ENCODE data around the gene PCDHA13.
"Not testable (repeated sequence)": the region's sequence is repeated elsewhere in the genome, so short reads cannot be mapped to it uniquely, and the experiment has no call there.

PCDHA13 gene

DNA sequence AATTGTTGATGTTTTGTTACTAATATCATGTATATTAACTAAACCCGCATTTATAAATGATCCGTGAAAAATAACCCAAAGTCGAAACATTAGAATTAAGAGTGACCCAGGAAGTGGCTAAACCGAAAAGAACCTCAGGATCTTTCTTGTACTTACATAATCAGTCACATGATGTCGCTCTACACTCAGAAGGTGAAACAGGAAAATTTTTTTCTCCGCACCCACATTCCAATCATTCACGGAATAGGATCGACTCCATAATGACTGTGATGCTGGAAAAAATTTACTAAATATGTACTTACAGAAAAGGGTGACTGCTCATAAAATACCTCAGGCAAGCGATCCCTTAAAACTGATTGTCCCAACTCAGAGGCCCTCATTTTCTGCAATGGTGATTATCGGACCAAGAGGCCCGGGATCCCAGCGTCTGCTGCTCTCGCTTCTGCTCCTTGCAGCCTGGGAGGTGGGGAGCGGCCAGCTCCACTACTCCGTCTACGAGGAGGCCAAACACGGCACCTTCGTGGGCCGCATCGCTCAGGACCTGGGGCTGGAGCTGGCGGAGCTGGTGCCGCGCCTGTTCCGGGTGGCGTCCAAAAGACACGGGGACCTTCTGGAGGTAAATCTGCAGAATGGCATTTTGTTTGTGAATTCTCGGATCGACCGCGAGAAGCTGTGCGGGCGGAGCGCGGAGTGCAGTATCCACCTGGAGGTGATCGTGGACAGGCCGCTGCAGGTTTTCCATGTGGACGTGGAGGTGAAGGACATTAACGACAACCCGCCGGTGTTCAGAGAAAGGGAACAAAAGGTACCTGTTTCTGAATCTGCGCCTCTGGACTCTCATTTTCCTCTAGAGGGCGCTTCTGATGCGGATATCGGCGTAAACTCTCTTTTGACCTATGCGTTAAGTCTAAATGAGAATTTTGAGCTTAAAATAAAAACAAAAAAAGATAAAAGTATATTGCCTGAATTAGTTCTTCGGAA, 6.5 kb upstream of the PCDHA13 start, which contains the start of gene PCDHA12:
Gene PCDHA12 (plus strand): TSS at position 224 of the 981 bp plus-strand sequence. CDS start 165 bp downstream, at position 389.
- H3K27ac ChIP-seq (ENCODE audit: low read depth, low read length) = no peak within 1 kb of the TSS
- H3K9ac ChIP-seq (ENCODE audit: low read depth in 1 of 2, low read length in 2 of 2) = no peak within 1 kb of the TSS
- no peaks in the 10 kb centered on the region for H3K4me1 ChIP-seq (ENCODE audit: control insufficient read depth in 1 of 2, insufficient read depth in 2 of 2, low read length in 2 of 2)
- no peaks in the 10 kb centered on the region for H3K36me3 ChIP-seq (ENCODE audit: control insufficient read depth in 1 of 2, insufficient read depth in 2 of 2, low read length in 2 of 2)
- H3K4me3 ChIP-seq (ENCODE audit: low read depth in 1 of 2, low read length in 2 of 2) = no peak within 1 kb of the TSS
- no peaks in the 10 kb centered on the region for H3K27me3 ChIP-seq (ENCODE audit: control insufficient read depth in 1 of 2, insufficient read depth in 2 of 2, low read length in 2 of 2)
- peaks cover 8 to 19% of the 10 kb centered on the region in 2 donors for H3K9me3 ChIP-seq (ENCODE audit: control insufficient read depth in 1 of 2, low read length in 2 of 2)

DNA sequence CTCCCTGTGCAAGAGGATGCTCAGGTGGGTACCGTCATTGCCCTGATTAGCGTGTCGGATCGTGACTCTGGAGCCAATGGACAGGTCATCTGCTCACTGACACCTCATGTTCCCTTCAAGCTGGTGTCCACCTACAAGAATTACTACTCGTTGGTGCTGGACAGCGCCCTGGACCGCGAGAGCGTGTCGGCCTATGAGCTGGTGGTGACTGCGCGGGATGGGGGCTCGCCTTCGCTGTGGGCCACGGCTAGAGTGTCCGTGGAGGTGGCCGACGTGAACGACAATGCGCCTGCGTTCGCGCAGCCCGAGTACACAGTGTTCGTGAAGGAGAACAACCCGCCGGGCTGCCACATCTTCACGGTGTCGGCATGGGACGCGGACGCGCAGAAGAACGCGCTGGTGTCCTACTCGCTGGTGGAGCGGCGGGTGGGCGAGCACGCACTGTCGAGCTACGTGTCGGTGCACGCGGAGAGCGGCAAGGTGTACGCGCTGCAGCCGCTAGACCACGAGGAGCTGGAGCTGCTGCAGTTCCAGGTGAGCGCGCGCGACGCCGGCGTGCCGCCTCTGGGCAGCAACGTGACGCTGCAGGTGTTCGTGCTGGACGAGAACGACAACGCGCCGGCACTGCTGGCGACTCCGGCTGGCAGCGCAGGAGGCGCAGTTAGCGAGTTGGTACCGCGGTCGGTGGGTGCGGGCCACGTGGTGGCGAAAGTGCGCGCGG, 5.2 kb upstream of the PCDHA13 start:
- peaks cover 8 to 17% of the 10 kb centered on the region in 2 donors for H3K9me3 ChIP-seq (ENCODE audit: control insufficient read depth in 1 of 2, low read length in 2 of 2)
- not testable (repeated sequence) for H3K4me1 ChIP-seq (ENCODE audit: control insufficient read depth in 1 of 2, insufficient read depth in 2 of 2, low read length in 2 of 2); H3K27ac ChIP-seq (ENCODE audit: low read depth, low read length); H3K4me3 ChIP-seq (ENCODE audit: low read depth in 1 of 2, low read length in 2 of 2); H3K36me3 ChIP-seq (ENCODE audit: control insufficient read depth in 1 of 2, insufficient read depth in 2 of 2, low read length in 2 of 2); H3K9ac ChIP-seq (ENCODE audit: low read depth in 1 of 2, low read length in 2 of 2); H3K27me3 ChIP-seq (ENCODE audit: control insufficient read depth in 1 of 2, insufficient read depth in 2 of 2, low read length in 2 of 2)

GRCh38 chr5:140877262-140877581, 4.7 kb upstream of the PCDHA13 start:
- H3K4me1 ChIP-seq (ENCODE audit: control insufficient read depth in 1 of 2, insufficient read depth in 2 of 2, low read length in 2 of 2) = no peaks in the 10 kb centered on the region
- peaks cover 8 to 22% of the 10 kb centered on the region in 2 donors for H3K9me3 ChIP-seq (ENCODE audit: control insufficient read depth in 1 of 2, low read length in 2 of 2)
- H3K27me3 ChIP-seq (ENCODE audit: control insufficient read depth in 1 of 2, insufficient read depth in 2 of 2, low read length in 2 of 2) = no peaks in the 10 kb centered on the region
- H3K9ac ChIP-seq (ENCODE audit: low read depth in 1 of 2, low read length in 2 of 2) = no peak overlapping the region
- no peaks in the 10 kb centered on the region for H3K36me3 ChIP-seq (ENCODE audit: control insufficient read depth in 1 of 2, insufficient read depth in 2 of 2, low read length in 2 of 2)
- H3K27ac ChIP-seq (ENCODE audit: low read depth, low read length) = no peak overlapping the region
- no peak overlapping the region for H3K4me3 ChIP-seq (ENCODE audit: low read depth in 1 of 2, low read length in 2 of 2)

DNA sequence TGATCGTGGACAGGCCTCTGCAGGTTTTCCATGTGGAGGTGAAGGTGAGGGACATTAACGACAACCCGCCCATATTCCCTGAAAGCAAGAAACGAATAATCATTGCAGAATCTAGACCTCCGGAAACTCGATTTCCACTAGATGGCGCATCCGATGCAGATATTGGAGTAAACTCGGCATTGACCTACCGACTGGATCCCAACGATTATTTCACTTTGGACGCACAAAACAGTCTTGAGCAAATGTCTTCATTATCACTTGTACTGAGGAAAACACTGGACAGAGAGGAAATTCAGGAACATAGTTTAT, 621 bp downstream of the PCDHA13 start:
- Histone ChIP-seq H3K4me1 (ENCODE audit: control insufficient read depth in 1 of 2, insufficient read depth in 2 of 2, low read length in 2 of 2) (no peaks in the 10 kb centered on the region), H3K4me3 (ENCODE audit: low read depth in 1 of 2, low read length in 2 of 2) (no peak overlapping the region), H3K36me3 (ENCODE audit: control insufficient read depth in 1 of 2, insufficient read depth in 2 of 2, low read length in 2 of 2) (no peaks in the 10 kb centered on the region), H3K9me3 (ENCODE audit: control insufficient read depth in 1 of 2, low read length in 2 of 2) (peaks cover 16 to 28% of the 10 kb centered on the region in 2 donors), H3K9ac (ENCODE audit: low read depth in 1 of 2, low read length in 2 of 2) (no peak overlapping the region), H3K27me3 (ENCODE audit: control insufficient read depth in 1 of 2, insufficient read depth in 2 of 2, low read length in 2 of 2) (no peaks in the 10 kb centered on the region), H3K27ac (ENCODE audit: low read depth, low read length) (no peak overlapping the region)

- Histone ChIP-seq H3K27ac (ENCODE audit: low read depth, low read length) (no peak overlapping the region), H3K4me1 (ENCODE audit: control insufficient read depth in 1 of 2, insufficient read depth in 2 of 2, low read length in 2 of 2) (no peaks in the 10 kb centered on the region), H3K36me3 (ENCODE audit: control insufficient read depth in 1 of 2, insufficient read depth in 2 of 2, low read length in 2 of 2) (no peaks in the 10 kb centered on the region), H3K9ac (ENCODE audit: low read depth in 1 of 2, low read length in 2 of 2) (no peak overlapping the region), H3K9me3 (ENCODE audit: control insufficient read depth in 1 of 2, low read length in 2 of 2) (peaks cover 16 to 30% of the 10 kb centered on the region in 2 donors), H3K4me3 (ENCODE audit: low read depth in 1 of 2, low read length in 2 of 2) (no peak overlapping the region), H3K27me3 (ENCODE audit: control insufficient read depth in 1 of 2, insufficient read depth in 2 of 2, low read length in 2 of 2) (no peaks in the 10 kb centered on the region)
Observed at GRCh38 chr5:140883373-140883772, 1.4 kb downstream of the PCDHA13 start.

DNA sequence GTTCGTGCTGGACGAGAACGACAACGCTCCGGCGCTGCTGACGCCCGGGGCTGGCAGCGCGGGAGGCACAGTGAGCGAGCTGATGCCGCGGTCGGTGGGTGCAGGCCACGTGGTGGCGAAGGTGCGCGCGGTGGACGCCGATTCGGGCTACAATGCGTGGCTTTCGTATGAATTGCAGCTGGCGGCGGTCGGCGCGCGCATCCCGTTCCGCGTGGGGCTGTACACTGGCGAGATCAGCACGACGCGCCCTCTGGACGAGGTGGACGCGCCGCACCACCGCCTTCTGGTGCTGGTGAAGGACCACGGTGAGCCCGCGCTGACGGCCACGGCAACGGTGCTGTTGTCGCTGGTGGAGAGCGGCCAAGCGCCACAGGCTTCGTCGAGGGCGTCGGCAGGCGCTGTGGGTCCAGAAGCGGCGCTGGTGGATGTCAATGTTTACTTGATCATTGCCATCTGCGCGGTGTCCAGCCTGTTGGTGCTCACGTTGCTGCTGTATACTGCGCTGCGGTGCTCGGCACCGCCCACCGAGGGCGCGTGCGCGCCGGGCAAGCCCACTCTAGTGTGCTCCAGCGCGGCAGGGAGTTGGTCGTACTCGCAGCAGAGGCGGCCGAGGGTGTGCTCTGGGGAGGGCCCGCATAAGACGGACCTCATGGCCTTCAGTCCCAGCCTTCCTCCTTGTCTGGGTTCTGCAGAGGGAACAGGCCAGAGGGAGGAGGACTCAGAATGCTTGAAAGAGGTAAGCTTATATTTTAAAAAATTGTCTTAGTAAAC, 2.2 kb downstream of the PCDHA13 start:
- Histone ChIP-seq H3K9me3 (ENCODE audit: control insufficient read depth in 1 of 2, low read length in 2 of 2) (peaks cover 16 to 30% of the 10 kb centered on the region in 2 donors), H3K36me3 (ENCODE audit: control insufficient read depth in 1 of 2, insufficient read depth in 2 of 2, low read length in 2 of 2) (no peaks in the 10 kb centered on the region), H3K9ac (ENCODE audit: low read depth in 1 of 2, low read length in 2 of 2) (no peak overlapping the region), H3K4me3 (ENCODE audit: low read depth in 1 of 2, low read length in 2 of 2) (no peak overlapping the region), H3K27ac (ENCODE audit: low read depth, low read length) (no peak overlapping the region), H3K4me1 (ENCODE audit: control insufficient read depth in 1 of 2, insufficient read depth in 2 of 2, low read length in 2 of 2) (no peaks in the 10 kb centered on the region), H3K27me3 (ENCODE audit: control insufficient read depth in 1 of 2, insufficient read depth in 2 of 2, low read length in 2 of 2) (no peaks in the 10 kb centered on the region)

DNA sequence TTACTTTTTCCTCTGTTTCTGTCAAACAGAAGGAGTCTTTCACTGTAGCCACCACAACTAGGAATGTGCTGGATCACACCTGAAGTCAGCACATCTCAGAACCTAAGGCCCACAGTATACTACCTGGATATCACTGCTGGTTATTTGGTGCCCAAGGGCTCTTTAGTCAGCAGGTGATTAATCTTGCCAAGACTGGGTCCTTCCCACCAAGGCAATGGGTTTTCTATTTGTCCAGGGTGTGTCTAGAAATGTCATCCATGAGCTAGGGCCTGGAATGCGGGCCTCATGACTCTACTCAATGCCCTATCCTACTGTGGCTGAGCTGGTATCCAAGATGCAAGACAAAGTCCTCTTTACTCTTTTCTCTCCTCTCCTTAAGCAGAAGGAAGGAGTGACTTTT, 34.4 kb downstream of the PCDHA13 start:
- Histone ChIP-seq H3K4me1 (ENCODE audit: control insufficient read depth in 1 of 2, insufficient read depth in 2 of 2, low read length in 2 of 2) (no peaks in the 10 kb centered on the region), H3K9ac (ENCODE audit: low read depth in 1 of 2, low read length in 2 of 2) (no peak overlapping the region), H3K27me3 (ENCODE audit: control insufficient read depth in 1 of 2, insufficient read depth in 2 of 2, low read length in 2 of 2) (no peaks in the 10 kb centered on the region), H3K4me3 (ENCODE audit: low read depth in 1 of 2, low read length in 2 of 2) (no peak overlapping the region), H3K27ac (ENCODE audit: low read depth, low read length) (no peak overlapping the region), H3K9me3 (ENCODE audit: control insufficient read depth in 1 of 2, low read length in 2 of 2) (peaks cover 2 to 8% of the 10 kb centered on the region in 2 donors), H3K36me3 (ENCODE audit: control insufficient read depth in 1 of 2, insufficient read depth in 2 of 2, low read length in 2 of 2) (no peaks in the 10 kb centered on the region)

DNA sequence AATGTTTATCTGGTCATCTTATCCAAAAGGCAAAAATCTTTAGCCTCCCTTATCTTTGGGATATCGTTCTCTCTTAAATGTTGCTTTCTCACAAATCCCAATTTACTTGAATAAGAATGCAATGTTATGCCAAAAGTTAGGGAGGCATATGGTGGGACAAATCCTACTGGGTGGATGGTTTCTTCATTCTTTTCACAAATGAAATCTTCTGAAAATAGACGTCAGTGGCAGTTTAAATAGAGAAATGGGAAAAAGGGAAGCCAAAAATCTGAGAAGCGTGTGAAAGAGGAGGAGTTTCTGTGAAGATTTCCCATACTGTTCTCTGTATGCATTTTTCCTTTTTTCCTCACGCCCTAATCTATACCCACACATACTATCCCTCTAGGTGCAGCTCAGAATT, 41.7 kb downstream of the PCDHA13 start:
- H3K27me3 ChIP-seq (ENCODE audit: control insufficient read depth in 1 of 2, insufficient read depth in 2 of 2, low read length in 2 of 2) = peaks cover 1 to 7% of the 10 kb centered on the region in 2 donors
- no peak overlapping the region for H3K4me3 ChIP-seq (ENCODE audit: low read depth in 1 of 2, low read length in 2 of 2)
- peaks cover 3 to 6% of the 10 kb centered on the region in 2 donors for H3K9me3 ChIP-seq (ENCODE audit: control insufficient read depth in 1 of 2, low read length in 2 of 2)
- H3K9ac ChIP-seq (ENCODE audit: low read depth in 1 of 2, low read length in 2 of 2) = no peak overlapping the region
- H3K36me3 ChIP-seq (ENCODE audit: control insufficient read depth in 1 of 2, insufficient read depth in 2 of 2, low read length in 2 of 2) = no peaks in the 10 kb centered on the region
- no peaks in the 10 kb centered on the region for H3K4me1 ChIP-seq (ENCODE audit: control insufficient read depth in 1 of 2, insufficient read depth in 2 of 2, low read length in 2 of 2)
- no peak overlapping the region for H3K27ac ChIP-seq (ENCODE audit: low read depth, low read length)

GRCh38 chr5:140925806-140926442, 44.0 kb downstream of the PCDHA13 start, which contains the start of gene PCDHAC1:
Gene PCDHAC1 (plus strand): TSS chr5:140926299. CDS start chr5:140926893, 594 bp downstream.
- Histone ChIP-seq H3K9me3 (ENCODE audit: control insufficient read depth in 1 of 2, low read length in 2 of 2) (peaks cover 3 to 8% of the 10 kb centered on the region in 2 donors), H3K27me3 (ENCODE audit: control insufficient read depth in 1 of 2, insufficient read depth in 2 of 2, low read length in 2 of 2) (peaks cover 7% of the 10 kb centered on the region in 2 donors), H3K9ac (ENCODE audit: low read depth in 1 of 2, low read length in 2 of 2) (peak within 1 kb of the TSS in 1 of 2 donors; percentile 21), H3K4me1 (ENCODE audit: control insufficient read depth in 1 of 2, insufficient read depth in 2 of 2, low read length in 2 of 2) (no peaks in the 10 kb centered on the region), H3K27ac (ENCODE audit: low read depth, low read length) (no peak within 1 kb of the TSS), H3K4me3 (ENCODE audit: low read depth in 1 of 2, low read length in 2 of 2) (peak within 1 kb of the TSS; percentile 32 to 60), H3K36me3 (ENCODE audit: control insufficient read depth in 1 of 2, insufficient read depth in 2 of 2, low read length in 2 of 2) (no peaks in the 10 kb centered on the region)
